Umbilical cord (tissue), 2 donors: ENCODE results near the gene UGT1A9. TPM values are rescaled to one million over a fixed set of nuclear protein-coding genes. Genes with fewer than 3 reads are reported as not detected.
"Not testable (repeated sequence)": the region's sequence is repeated elsewhere in the genome, so short reads cannot be mapped to it uniquely, and the experiment has no call there.

ENCODE experiments used
- DNase-seq: peaks from one replicate; pipeline ENCODE4 v3.0.0-alpha.2; 2015; ENCODE audit warnings: low spot score
- total RNA-seq: library from RNA; depleted of rRNA; stranded (reverse); fragments of >200 nt; gene quantifications from one replicate; pipeline ENCODE4 v1.2.3, GENCODE V29; 2014; ENCODE audit warnings: low replicate concordance; ENCODE audit not compliant: insufficient read depth

The UGT1A9 gene
- total RNA-seq, 1 donor from 2014 or later: 0.48 TPM

DNA sequence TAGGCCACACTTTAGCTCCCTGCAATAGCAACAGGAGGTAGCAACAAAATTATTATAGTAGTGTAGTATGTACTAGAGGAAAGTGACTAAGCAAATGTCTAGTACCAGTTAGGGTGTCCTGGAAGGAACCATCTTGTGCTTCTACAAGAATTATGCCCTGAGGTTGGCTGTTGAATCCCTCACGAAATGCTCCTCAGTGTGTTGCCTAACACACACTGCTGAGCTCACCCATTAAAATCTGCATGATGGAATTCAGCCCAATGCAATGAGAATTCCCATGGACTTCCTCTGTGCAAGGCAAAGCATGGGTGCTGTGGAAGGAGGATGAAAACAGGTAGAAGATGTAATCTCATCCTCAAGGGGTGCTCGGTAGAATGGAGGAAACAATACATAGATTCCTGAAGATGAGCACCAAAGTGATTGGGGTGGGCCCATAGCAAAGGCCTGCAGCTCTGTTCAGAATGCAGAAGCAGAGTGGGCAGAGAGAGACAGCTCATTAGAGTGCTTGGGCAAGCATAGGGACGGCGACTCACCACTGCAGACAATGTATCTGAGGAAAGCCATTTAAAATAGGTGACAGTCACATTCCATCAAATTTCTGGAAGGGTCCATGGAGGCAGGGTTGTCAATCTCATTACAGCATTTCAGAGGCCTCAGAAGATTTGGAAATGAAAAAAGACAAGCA lies 8.8 kb downstream of the UGT1A9 start:
- DNase-seq: no peak

- no peak for DNase-seq
Measured at GRCh38 chr2:233681521-233682099, 9.9 kb downstream of the UGT1A9 start, which contains the start of gene UGT1A7. TSS of gene UGT1A7 (plus strand) at chr2:233681901. CDS start at chr2:233681938, 37 bp downstream.

- DNase-seq: no peak
Measured at GRCh38 chr2:233684640-233685039, 12.9 kb downstream of the UGT1A9 start.

GRCh38 chr2:233686928-233687327 lies 15.2 kb downstream of the UGT1A9 start:
- no peak for DNase-seq

DNA sequence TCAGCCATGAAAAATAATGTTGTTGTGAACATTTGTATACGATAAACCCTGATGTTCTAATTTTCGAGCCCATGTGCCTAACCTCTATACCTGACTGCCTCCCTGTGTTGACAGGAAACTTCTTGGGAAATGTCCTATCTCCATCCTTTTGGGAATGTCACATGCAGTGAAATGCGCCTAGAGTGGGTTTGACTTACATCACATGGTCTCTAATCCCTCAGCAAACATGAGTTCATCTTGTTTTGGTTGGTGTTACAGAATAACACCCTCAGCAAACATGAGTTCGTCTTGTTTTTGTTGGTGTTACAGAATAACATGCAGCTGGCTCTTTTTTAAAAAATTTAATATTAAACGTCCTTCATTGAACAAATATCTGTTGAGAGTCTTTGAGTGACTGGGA lies 16.6 kb downstream of the UGT1A9 start:
- DNase-seq: no peak

- no peak for DNase-seq
Measured at GRCh38 chr2:233689031-233689430, 17.3 kb downstream of the UGT1A9 start.

DNA sequence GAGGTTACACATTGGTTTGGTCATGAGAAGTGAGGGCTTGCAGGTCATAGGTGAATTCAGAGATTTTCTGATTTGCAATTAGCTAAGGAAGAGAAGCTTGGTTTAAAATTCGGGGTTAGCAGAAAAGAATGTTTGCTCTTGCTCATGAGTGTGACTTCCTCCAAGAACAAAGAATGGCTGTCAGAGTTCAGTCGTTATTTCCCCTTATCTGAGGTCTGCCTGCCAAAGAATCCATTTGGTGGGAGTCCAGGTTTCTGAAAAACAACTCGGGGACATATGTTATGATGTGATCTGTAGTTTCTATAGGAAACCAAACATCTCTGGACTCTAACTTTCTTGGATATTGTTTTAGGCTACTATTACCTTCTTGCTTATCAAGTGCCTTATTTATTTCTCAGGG lies 17.8 kb downstream of the UGT1A9 start:
- no peak for DNase-seq

DNA sequence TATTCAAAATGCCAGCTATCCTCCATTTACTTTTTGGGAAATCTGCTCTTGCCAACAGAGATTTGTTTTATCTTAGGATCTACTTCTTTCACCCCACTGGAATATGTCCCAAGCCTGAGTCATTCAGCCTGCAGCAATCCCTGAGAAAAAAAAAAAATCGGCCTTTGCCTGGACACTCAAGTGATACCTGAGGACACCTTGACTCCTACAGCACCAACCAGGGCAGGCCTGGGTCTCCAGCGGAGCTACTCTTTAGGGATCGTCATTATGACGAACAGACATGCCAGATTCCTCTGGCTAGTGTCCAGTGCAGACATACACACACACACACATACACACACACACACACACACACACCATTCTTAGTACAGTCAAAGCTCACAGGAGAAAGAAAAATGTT lies 18.7 kb downstream of the UGT1A9 start:
- no peak for DNase-seq

DNA sequence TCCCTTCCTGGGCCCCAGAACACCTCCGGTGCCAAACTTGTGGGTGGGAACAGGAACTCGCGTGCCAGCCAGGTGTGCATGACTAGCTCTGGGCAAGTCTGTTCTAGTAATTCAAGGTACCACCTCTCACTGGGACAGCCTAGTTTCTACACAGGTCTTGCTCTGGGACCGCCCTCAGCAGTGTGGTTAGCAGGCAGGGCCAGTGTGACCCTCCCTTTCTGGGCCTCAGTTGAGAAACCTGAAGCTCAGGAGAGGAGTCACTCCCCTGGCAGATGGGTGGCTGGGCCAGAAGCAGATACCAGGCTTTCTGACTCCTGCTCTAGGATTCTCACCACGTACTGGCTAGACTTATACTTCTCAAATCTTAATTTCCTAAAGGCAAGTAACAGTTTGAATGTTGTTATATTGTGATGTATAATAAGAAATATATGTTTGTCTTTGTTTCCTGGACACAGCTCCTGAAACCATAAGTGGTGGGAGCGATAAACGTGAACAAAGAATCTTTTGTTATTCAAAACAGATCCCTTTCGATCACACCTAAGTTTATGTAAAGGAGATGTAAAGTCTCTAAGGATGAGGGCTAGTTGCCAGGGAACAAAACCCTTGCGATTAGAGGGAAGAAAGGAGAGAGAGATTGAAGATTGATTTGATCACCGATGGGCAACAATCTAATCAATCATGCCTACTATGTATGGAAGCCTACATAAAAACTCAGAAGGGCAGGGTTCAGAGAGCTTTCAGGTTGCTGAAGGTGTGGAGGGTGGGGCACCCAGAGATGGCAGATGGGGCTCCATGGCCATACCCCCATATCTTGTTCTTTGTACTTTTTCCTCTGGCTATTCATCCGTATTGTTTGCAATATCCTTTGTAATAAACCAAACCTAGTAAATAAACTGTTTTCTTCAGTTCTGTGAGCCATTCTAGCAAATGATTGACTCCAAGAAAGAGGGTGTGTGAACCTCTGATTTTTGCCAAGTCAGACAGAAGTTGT lies 20.0 kb downstream of the UGT1A9 start:
- DNase-seq: peak; percentile 6

GRCh38 chr2:233692648-233693047 lies 20.9 kb downstream of the UGT1A9 start, which contains the start of gene UGT1A6:
TSS of gene UGT1A6 (plus strand) at chr2:233692890. CDS start at chr2:233693005, 115 bp downstream.
- DNase-seq: no peak

GRCh38 chr2:233693963-233694362 lies 22.3 kb downstream of the UGT1A9 start:
- DNase-seq: no peak

GRCh38 chr2:233698740-233699139 lies 27.0 kb downstream of the UGT1A9 start:
- no peak for DNase-seq

- no peak for DNase-seq
Measured at GRCh38 chr2:233699424-233700027, 27.8 kb downstream of the UGT1A9 start.

DNA sequence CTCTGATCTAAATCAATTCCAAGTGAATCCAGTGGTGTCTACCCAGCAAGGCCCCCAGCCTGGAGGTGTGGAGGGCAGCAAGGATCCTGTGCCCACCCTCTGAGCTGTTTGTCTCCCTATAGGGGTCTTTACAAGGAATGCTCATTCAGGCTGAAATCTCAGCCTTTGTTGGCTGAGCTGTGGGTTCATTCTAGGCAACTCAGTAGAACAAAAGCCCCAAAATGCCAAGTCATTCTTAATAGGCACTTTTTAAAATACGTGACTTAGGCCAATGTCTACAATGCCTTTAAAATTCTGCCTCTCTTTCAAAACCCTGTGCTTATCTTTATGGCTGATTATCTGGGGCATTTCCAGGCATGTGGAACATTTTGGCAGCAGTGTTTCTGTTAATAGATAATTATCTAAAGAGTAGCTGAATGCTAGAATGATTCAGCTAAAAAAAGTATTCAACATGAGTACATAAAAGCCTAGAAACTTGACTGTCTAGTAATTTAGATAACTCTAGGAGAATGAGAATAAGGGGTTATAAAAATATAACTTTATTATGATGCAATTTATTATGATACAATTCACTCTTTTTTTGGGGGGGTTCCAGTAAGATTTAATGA lies 28.4 kb downstream of the UGT1A9 start:
- DNase-seq: peak; percentile 69

GRCh38 chr2:233700842-233701241 lies 29.1 kb downstream of the UGT1A9 start:
- DNase-seq: not testable (repeated sequence)

DNA sequence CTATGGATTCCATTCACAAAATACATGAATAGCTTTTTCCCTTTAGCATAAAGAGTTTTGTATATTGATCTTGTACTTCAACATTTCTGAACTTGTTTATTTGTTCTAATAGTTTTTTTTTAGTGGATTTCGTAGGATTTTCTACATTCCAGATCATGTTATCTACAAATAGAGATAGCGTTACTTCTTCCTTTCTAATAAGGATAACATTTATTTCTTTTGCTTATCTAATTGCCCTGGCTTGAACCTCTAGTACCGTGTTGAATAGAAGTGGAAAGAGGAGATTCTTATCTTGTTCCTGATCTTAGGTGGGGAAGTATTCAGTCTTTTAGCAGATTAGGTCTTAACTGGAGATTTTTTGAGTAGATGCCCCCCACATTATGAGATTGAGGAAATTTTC lies 30.5 kb downstream of the UGT1A9 start:
- no peak for DNase-seq

GRCh38 chr2:233705911-233706506 lies 34.3 kb downstream of the UGT1A9 start:
- DNase-seq: peak; percentile 9

DNA sequence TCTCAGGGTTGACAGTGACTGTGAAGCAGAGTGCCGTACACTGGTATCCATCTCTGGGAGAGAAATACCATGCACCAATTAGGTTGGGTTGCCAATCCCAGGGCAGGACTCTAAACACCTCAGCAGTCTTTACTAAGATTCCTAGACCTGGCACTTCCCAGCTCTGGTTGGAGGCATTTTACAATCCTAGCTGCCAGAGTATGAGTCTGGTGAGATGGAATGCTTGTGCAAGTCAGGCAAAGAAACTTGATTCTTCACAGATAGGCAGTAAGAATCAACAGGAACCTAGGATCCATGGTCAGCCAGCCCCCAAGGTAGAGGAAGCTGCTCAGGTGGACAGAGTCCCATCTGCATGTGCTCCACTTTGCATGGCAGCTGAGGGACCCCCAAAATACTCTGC lies 35.0 kb downstream of the UGT1A9 start:
- DNase-seq: no peak

DNA sequence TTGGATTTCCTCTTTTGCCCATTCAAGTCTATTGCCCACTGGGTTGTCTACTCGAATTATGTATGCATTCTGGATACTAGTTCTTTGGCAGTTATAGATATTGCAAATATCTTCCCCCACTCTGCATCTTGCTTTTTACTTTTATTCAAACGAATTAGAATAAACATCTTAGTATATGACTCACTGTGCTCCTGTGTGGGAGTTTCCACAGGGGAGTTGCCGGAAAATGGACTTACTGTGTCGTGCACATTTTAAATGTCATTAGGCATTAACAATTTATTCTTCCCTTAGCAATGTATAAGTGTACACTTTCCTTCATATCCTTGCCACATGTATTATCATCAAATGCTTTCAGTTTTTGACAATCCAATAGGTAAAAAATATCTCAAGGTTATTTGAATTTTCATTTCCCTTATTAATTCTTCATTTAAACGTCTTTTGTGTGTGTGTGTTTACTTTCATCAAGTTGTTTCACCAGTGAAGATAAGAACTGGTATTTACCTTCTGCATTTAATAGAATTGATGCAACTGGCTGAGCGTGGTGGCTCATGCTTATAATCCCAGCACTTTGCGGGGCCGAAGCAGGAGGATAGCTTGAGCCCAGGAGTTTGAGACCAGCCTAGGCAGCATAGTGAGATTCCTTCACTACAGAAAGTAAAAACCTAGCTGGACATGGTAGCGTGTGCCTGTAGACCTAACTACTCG lies 36.4 kb downstream of the UGT1A9 start:
- no peak for DNase-seq

DNA sequence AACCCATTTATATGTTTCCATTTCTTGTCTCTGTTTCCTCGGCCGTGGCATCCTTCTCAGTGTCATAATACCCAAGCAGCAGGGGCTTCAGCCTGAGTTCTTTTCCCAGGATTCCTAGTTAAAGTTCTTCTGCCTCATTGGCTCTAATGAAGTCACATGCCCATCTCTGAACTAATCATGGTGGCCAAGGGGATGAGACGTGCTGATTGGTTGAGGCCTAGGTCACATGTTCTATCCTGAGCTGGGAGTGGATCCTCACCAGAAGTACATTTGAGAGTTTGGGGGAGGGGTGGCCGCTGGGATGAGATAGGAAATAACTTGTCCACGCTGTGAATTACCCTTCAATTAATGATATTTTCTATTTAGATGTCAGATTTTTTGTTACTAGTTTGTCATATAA lies 37.2 kb downstream of the UGT1A9 start:
- DNase-seq: no peak
